DMS153 treated with DMSO at 0.1 percent for 48 hours (cell line): Measurements from ENCODE around the gene THSD4.
"Not testable (repeated sequence)": the region's sequence is repeated elsewhere in the genome, so short reads cannot be mapped to it uniquely, and the experiment has no call there.

ENCODE experiments used
- DNase-seq: peaks from one replicate; lab custom pipeline; 2025; ENCODE audit not compliant: unreplicated experiment; lab: John Stamatoyannopoulos, UW

The THSD4 gene

GRCh38 chr15:71118881-71119632 lies 3.8 kb downstream of the THSD4 start:
- no peak for DNase-seq

GRCh38 chr15:71120428-71120944 lies 5.2 kb downstream of the THSD4 start:
- DNase-seq: no peak

- no peak for DNase-seq
Measured at GRCh38 chr15:71121442-71121841, 6.2 kb downstream of the THSD4 start.

- DNase-seq: no peak
Measured at GRCh38 chr15:71124937-71125790, 9.9 kb downstream of the THSD4 start.

- no peak for DNase-seq
Measured at GRCh38 chr15:71125831-71126450, 10.7 kb downstream of the THSD4 start.

GRCh38 chr15:71127083-71127482 lies 11.8 kb downstream of the THSD4 start:
- DNase-seq: no peak

- not testable (repeated sequence) for DNase-seq
Measured at GRCh38 chr15:71128159-71128558, 12.9 kb downstream of the THSD4 start.

- no peak for DNase-seq
Measured at GRCh38 chr15:71128939-71129562, 13.8 kb downstream of the THSD4 start.

- no peak for DNase-seq
Measured at GRCh38 chr15:71129669-71130068, 14.4 kb downstream of the THSD4 start.

GRCh38 chr15:71131601-71132362 lies 16.5 kb downstream of the THSD4 start:
- DNase-seq: no peak

GRCh38 chr15:71133747-71134472 lies 18.6 kb downstream of the THSD4 start:
- no peak for DNase-seq

- no peak for DNase-seq
Measured at GRCh38 chr15:71136159-71136783, 21.0 kb downstream of the THSD4 start.

GRCh38 chr15:71136793-71137518 lies 21.7 kb downstream of the THSD4 start:
- DNase-seq: no peak

- no peak for DNase-seq
Measured at GRCh38 chr15:71138473-71138872, 23.2 kb downstream of the THSD4 start.

GRCh38 chr15:71139241-71139640 lies 24.0 kb downstream of the THSD4 start:
- no peak for DNase-seq

GRCh38 chr15:71141572-71141971 lies 26.3 kb downstream of the THSD4 start:
- DNase-seq: no peak

GRCh38 chr15:71142780-71143179 lies 27.5 kb downstream of the THSD4 start:
- DNase-seq: no peak
